GM18502 (cell line): ENCODE measurements around the gene HS6ST3.

Experiments used
- ATAC-seq: cut with Tn5 transposase; IDR thresholded peaks from one replicate; pipeline ENCODE4 v1.9.1; 2021; ENCODE audit warnings: mild to moderate bottlenecking; ENCODE audit not compliant: unreplicated experiment, poor library complexity

HS6ST3 gene

GRCh38 chr13:96690998-96691397, 601.1 kb downstream of the HS6ST3 start:
- no peak for ATAC-seq

DNA sequence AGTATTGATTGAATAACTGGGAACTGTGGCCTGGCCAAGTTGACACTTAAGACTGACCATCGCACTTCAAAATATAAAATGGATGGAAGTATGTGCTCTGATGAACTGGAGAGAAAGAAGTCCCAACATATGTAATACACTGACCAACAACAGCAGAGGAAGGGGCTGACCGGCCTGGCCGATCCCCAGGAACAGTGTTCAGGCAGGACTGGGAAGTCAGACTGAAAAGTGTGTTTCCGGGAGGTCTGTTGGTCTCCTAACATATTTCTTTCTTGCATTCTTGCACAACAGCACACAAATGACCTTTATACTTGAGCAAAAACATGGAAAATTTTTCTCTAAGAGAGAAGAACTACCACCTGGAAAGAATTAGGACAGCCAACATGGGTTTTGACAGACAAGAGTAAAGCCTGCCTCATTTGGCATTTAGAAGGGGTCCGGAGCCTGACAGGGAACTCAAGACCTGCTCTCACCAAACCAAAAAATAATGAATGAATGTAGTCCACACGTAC, 606.5 kb downstream of the HS6ST3 start:
- ATAC-seq = no peak

GRCh38 chr13:96700657-96701056, 610.8 kb downstream of the HS6ST3 start:
- no peak for ATAC-seq

DNA sequence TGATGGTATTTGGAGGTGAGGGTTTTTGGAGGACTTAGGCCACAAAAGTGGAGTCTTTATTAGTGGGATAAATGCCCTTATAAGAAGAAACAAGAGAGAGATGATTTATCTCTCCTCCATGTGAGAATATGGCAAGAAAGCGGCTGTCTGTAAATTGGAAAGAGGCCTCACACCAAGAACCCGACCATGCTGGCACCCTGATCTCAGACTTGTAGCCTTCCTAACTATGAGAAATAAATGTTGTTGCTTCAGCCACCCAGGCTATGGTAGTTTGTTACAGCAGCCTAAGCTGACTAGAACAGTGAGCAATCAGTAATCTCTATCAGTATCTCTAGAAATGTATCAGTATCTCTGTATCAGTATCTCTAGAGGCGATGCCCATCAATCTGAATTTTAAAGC, 617.2 kb downstream of the HS6ST3 start:
- no peak for ATAC-seq

DNA sequence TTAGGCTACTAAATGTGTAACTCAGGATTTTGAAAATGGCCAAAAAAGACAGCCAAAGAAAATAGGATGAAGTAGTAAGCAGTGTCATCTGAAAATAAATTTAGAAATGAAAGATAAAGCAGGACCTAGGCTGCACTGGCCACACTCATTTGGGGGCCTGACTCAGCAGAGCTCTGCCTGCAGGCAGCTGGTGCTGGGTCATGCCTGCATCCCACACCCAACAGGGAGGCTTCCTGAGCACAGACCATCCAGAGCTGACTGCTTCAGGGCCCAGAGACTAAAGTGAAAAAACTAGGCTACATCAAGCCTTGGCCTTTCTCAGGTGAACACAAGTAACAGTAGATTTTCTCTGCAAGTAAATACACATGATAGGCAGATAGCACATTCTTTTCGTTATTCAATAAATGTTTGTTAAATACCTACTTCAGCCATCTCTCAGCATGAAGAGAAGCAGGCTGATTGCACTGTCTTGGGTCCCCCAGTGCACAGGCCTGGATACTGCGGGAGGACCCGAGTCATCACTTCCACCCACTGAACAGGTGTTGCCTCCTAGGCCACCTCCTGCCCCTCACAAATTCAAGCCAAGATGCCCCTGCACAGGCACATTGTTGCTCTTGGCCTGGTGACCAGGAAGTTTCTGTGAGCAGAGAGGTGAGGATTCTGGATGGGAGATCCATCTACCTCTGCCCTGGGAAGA, 620.4 kb downstream of the HS6ST3 start:
- ATAC-seq = no peak

DNA sequence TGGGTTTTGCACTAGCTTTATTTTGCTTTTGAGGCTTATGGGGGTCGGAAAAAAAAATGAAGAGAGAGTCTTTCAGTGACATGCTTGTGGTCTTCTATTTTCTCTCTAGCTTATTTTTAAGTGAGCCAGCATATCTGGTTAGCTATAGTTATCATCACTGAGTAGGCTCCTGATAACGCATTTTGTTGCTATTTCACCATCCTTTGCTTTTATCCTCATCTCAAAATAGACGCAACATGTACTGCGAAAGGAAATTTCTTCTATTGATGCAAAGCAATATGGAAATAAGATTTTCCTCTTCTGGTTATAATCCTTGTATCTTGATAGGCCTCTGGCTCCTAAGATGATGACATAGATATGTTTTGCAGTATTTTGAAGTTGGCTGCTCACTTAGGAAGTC, 630.5 kb downstream of the HS6ST3 start:
- ATAC-seq = no peak

GRCh38 chr13:96726651-96727050, 636.7 kb downstream of the HS6ST3 start:
- no peak for ATAC-seq

DNA sequence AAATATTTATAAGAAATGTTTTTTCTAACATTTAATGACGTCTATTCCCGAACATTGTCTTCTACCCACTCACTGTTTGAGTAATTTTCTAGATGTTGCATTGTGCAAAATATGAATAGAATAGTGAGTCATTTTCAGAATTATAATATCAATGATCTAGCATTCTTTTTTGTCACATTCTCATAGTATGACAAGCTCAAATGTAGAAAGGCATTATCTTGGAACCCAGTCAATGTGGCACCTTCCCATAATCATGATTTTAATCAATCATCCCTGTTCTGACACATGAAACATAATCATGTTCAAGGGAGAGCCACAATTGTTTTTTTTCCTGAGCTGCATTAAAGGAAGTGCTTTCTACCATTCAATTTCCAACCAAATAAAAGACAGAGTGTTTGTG, 638.6 kb downstream of the HS6ST3 start:
- ATAC-seq = no peak

GRCh38 chr13:96730676-96731075, 640.8 kb downstream of the HS6ST3 start:
- no peak for ATAC-seq

- ATAC-seq = no peak
Observed at GRCh38 chr13:96734499-96734898, 644.6 kb downstream of the HS6ST3 start.

DNA sequence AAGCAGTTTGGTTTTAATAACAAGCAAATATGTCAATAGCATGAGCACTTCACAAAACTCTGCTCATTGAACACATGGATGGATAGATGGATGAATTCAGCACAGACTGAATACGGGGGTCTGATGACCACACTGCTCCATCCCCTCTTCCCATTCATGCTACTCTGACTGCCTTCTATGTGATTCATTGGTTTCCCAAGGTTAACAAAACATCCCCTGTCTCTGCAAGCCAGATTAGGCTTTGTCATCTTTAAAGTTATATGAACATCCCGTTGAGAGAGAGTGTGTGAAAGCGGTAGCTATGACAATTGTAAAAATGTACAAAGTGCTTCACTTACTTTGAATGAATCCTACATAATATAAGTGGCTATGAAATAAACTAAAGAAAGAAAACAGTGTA, 651.9 kb downstream of the HS6ST3 start:
- no peak for ATAC-seq

GRCh38 chr13:96743296-96744089, 653.6 kb downstream of the HS6ST3 start:
- no peak for ATAC-seq

- no peak for ATAC-seq
Observed at GRCh38 chr13:96744367-96745331, 654.7 kb downstream of the HS6ST3 start.

- no peak for ATAC-seq
Observed at GRCh38 chr13:96746886-96747285, 657.0 kb downstream of the HS6ST3 start.

GRCh38 chr13:96749825-96750224, 659.9 kb downstream of the HS6ST3 start:
- ATAC-seq = no peak

DNA sequence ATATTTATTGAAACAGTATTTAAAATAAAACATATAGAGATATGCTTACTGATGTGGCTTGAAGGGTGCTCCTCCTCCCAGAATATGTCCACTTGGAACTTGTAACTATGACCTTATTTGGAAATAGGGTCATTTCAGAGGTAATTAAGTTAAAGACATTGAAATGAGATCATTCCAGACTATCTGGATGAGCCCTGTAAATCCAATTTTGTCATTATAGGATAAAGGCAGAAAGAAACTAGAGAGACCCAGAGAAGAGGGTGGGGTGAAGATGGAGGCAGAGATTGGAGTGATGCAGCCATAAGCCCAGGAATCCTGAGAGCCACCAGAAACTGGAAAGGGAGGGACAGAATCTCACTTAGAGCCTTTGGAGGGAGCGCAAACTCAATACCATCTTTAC, 661.2 kb downstream of the HS6ST3 start:
- no peak for ATAC-seq

GRCh38 chr13:96762876-96763275, 673.0 kb downstream of the HS6ST3 start:
- ATAC-seq = no peak

- no peak for ATAC-seq
Observed at GRCh38 chr13:96766306-96766705, 676.4 kb downstream of the HS6ST3 start.

- ATAC-seq = no peak
Observed at GRCh38 chr13:96768524-96768923, 678.6 kb downstream of the HS6ST3 start.

- no peak for ATAC-seq
Observed at GRCh38 chr13:96769874-96770273, 680.0 kb downstream of the HS6ST3 start.
